Peyer's patch (tissue), 4 donors: ENCODE results near the gene CPSF6. TPM values are rescaled to one million over a fixed set of nuclear protein-coding genes. Genes with fewer than 3 reads are reported as not detected.

Experiments
- DNase-seq, 3 donors: peaks; one replicate each; pipeline ENCODE4 v3.0.0-alpha.2; 2017 to 2019
- H3K27ac ChIP-seq, 4 donors: fragments of 200-600 bp; sonication (generic); one replicate each; pipeline ENCODE4 v1.5.1; 2016 to 2019
- H3K27me3 ChIP-seq, 2 donors: fragments of 200-600 bp; sonication (generic); one replicate each; pipeline ENCODE4 v1.5.1; 2019
- H3K36me3 ChIP-seq, 3 donors: fragments of 200-600 bp; sonication (generic); one replicate each; pipeline ENCODE4 v1.5.1; 2016 to 2019
- H3K4me1 ChIP-seq, 4 donors: fragments of 200-600 bp; sonication (generic); one replicate each; pipeline ENCODE4 v1.5.1; 2016 to 2019
- H3K4me3 ChIP-seq, 4 donors: fragments of 200-600 bp; sonication (generic); 1 replicate in 3 of 4; 2 replicates in 1 of 4; pipeline ENCODE4 v1.5.1; 2016 to 2019; ENCODE audit warnings: mild to moderate bottlenecking in 1 of 4
- H3K9me3 ChIP-seq, 4 donors: fragments of 200-600 bp; sonication (generic); one replicate each; pipeline ENCODE4 v1.5.1; 2016 to 2019; ENCODE audit warnings: mild to moderate bottlenecking in 1 of 4
- CTCF ChIP-seq, 6 experiments: fragments of 450-650 bp in 4 of 6; fragments of 200-600 bp in 2 of 6; sonication (generic) in 1 of 6; IDR thresholded peaks; one replicate each; pipeline ENCODE4 v1.5.1; 2017 to 2019; ENCODE audit warnings: antibody characterized with exemption in 6 of 6, mild to moderate bottlenecking in 3 of 6, moderate library complexity in 1 of 6
- POLR2A ChIP-seq, 2 donors: fragments of 450-650 bp; IDR thresholded peaks; one replicate each; pipeline ENCODE4 v1.5.1; 2017; ENCODE audit warnings: antibody characterized with exemption in 2 of 2, mild to moderate bottlenecking in 2 of 2, moderate library complexity in 2 of 2
- total RNA-seq, 4 donors: library from RNA; depleted of rRNA; stranded (reverse); fragments of >200 nt; gene quantifications; one replicate each; pipeline ENCODE4 v1.1.0, GENCODE V29; 2016

CPSF6 gene
- total RNA-seq, 4 donors from 2014 or later: 25.0 to 41.6 (median 41.3) TPM

- no peak overlapping the region for H3K27ac ChIP-seq
- DNase-seq: no peak
- no peaks in the 10 kb centered on the region for H3K36me3 ChIP-seq
- H3K9me3 ChIP-seq: peaks cover 0 to 4% (median 0%) of the 10 kb centered on the region in 4 donors
- no peaks in the 10 kb centered on the region for H3K27me3 ChIP-seq
- no peaks in the 10 kb centered on the region for H3K4me1 ChIP-seq
- no peak overlapping the region for H3K4me3 ChIP-seq
- TF ChIP-seq CTCF (IDR thresholded peaks at IDR 0.05) (no peak), POLR2A (IDR thresholded peaks at IDR 0.05) (no peak)
Observed at GRCh38 chr12:69321351-69321750, 82.0 kb downstream of the CPSF6 start.

Other genes starting within 250 kb of the CPSF6 start
- 100 to 1,000 TPM in 3 of 4 donors, 10 to 100 TPM in 1; 83.4 to 760 (median 129) TPM for gene LYZ, start 108.8 kb downstream of the CPSF6 start, total RNA-seq
- gene YEATS4, start 120.2 kb downstream of the CPSF6 start, total RNA-seq: 10 to 100 TPM in 3 of 4 donors, 1 to 10 TPM in 1; 7.8 to 29.0 (median 14.3) TPM
- gene FRS2, start 230.8 kb downstream of the CPSF6 start, total RNA-seq: 10 to 100 TPM; 14.6 to 64.4 (median 43.2) TPM